Measurements from ENCODE around the gene ZNF740. TPM values are rescaled to one million over a fixed set of nuclear protein-coding genes. Genes with fewer than 3 reads are reported as not detected.

Gene ZNF740
- total and polyA plus RNA-seq, 2 experiments from 2014 or later: 3.9 to 6.5 TPM

DNA sequence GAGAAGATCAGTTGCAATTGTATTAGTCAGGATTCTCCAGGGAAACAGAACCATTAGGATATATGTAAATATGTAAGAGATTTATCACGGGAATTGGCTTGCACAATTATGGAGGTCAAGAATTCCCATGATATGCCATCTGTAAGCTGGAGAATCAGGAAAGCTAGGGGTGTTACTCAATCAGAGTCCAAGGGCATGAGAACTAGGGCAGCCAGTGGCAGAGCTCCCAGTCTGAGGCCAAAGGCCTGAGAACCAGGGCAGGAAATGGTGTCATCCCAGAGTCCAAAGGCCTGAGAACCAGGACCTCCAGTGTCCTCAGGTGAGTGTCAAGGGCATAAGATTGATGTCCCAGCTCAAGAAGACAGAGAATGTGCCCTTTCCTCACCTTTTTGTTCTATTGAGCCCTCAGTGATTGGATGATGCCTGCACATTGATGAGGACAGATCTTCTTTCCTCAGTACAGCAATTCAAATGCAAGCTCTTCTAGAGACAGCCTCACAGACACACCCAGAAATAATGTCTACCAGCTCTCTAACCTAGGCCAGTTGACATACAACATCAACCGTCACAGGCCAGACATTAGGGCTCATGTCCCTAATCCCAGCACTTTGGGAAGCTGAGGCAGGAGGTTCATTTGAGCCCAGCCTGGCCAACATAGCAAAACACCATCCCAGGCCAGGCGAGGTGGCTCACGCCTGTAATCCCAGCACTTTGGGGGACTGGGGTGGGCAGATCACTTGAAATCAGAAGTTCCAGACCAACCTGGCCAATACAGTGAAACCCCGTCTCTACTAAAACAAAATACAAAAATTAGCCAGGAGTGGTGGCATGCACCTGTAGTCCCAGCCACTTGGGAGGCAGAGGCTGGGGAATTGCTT lies 34.9 kb upstream of the ZNF740 start:
- H3K4me1 ChIP-seq (ENCODE audit: insufficient read depth): peaks cover 3% of the 10 kb centered on the region; the same call in 1 of the 2 replicates
- no peak for TF ChIP-seq EZH2 (IDR thresholded peaks at IDR 0.05; ENCODE audit: insufficient read depth, poor library complexity, severe bottlenecking)
- TF ChIP-seq EZH2phosphoT487 (IDR thresholded peaks at IDR 0.05; ENCODE audit: insufficient read depth, low read depth): no peak
- no peak overlapping the region for H3K27ac ChIP-seq
- H3K4me2 ChIP-seq (ENCODE audit: unreplicated experiment): no peak overlapping the region
- H3K4me3 ChIP-seq: no peak overlapping the region
- H2AFZ ChIP-seq: no peak overlapping the region
- H3K36me3 ChIP-seq (ENCODE audit: low read depth): no peaks in the 10 kb centered on the region
- H3F3A ChIP-seq (ENCODE audit: insufficient read depth): peaks cover 9% of the 10 kb centered on the region
- no peaks in the 10 kb centered on the region for H3K79me2 ChIP-seq (ENCODE audit: insufficient read depth)
- in situ Hi-C loops (cut with MboI): no loop called here
- H3K9me2 ChIP-seq (ENCODE audit: insufficient read depth): no peaks in the 10 kb centered on the region
- H3K9me3 ChIP-seq (ENCODE audit: low read depth): no peaks in the 10 kb centered on the region
- peak; percentile 68 for DNase-seq
- H3K27me3 ChIP-seq (replicated peaks; ENCODE audit: insufficient read depth): no peaks in the 10 kb centered on the region
- no peak overlapping the region for H3K9ac ChIP-seq
- 76 to 80% methylated on average over 5 of the region's 5 CpGs for WGBS, 2 experiments (ENCODE audit: low coverage in 1 of 2, low lambda C conversion rate in 2 of 2, missing lambda C conversion rate in 2 of 2)
- no peaks in the 10 kb centered on the region for H4K20me1 ChIP-seq (ENCODE audit: insufficient read depth)

DNA sequence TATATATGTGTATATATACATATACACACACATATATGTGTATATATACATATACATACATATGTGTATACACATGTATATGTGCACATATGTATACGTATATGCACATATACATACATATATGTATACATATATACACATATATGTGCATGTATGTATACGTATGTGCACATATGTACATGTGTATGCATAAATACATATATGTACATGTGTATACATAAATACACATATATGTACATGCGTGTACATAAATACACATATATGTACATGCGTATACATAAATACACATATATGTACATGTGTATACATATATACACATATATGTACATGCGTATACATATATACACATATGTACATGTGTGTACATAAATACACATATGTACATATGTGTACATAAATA lies 33.3 kb upstream of the ZNF740 start:
- Histone ChIP-seq H3K79me2 (ENCODE audit: insufficient read depth) (no peaks in the 10 kb centered on the region), H2AFZ (no peak overlapping the region), H3F3A (ENCODE audit: insufficient read depth) (peaks cover 9% of the 10 kb centered on the region), H3K9me2 (ENCODE audit: insufficient read depth) (no peaks in the 10 kb centered on the region), H3K27ac (no peak overlapping the region), H3K4me3 (no peak overlapping the region), H3K27me3 (replicated peaks; ENCODE audit: insufficient read depth) (no peaks in the 10 kb centered on the region), H3K36me3 (ENCODE audit: low read depth) (no peaks in the 10 kb centered on the region), H3K4me2 (ENCODE audit: unreplicated experiment) (no peak overlapping the region), H3K9me3 (ENCODE audit: low read depth) (no peaks in the 10 kb centered on the region), H4K20me1 (ENCODE audit: insufficient read depth) (no peaks in the 10 kb centered on the region), H3K4me1 (ENCODE audit: insufficient read depth) (peaks cover 3% of the 10 kb centered on the region; the same call in 1 of the 2 replicates), H3K9ac (no peak overlapping the region)
- DNase-seq: no peak
- 91 to 96% methylated on average over 5 of the region's 5 CpGs for WGBS, 2 experiments (ENCODE audit: low coverage in 1 of 2, low lambda C conversion rate in 2 of 2, missing lambda C conversion rate in 2 of 2)
- TF ChIP-seq EZH2 (IDR thresholded peaks at IDR 0.05; ENCODE audit: insufficient read depth, poor library complexity, severe bottlenecking) (no peak), EZH2phosphoT487 (IDR thresholded peaks at IDR 0.05; ENCODE audit: insufficient read depth, low read depth) (no peak)
- in situ Hi-C loops (cut with MboI): no loop called here

DNA sequence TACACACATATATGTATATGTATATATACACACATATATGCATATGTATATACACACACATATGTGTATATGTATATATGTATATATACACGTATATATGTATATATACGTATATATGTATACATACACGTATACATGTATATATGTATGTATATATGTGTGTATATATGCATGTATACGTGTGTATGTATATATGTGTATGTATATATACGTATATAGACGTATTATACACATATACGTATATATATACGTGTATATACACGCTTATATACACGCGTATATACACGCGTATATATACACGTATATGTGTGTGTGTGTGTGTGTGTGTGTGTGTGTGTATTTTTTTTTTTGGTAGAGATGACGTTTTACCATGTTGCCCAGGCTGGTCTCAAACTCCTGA lies 32.9 kb upstream of the ZNF740 start:
- in situ Hi-C loops (cut with MboI): no loop called here
- H2AFZ ChIP-seq: no peak overlapping the region
- WGBS, 2 experiments (ENCODE audit: low coverage in 1 of 2, low lambda C conversion rate in 2 of 2, missing lambda C conversion rate in 2 of 2): 81 to 84% methylated on average over 15 of the region's 15 CpGs
- no peaks in the 10 kb centered on the region for H3K9me3 ChIP-seq (ENCODE audit: low read depth)
- H3K27ac ChIP-seq: no peak overlapping the region
- H3K4me1 ChIP-seq (ENCODE audit: insufficient read depth): peaks cover 3% of the 10 kb centered on the region; the same call in 1 of the 2 replicates
- no peaks in the 10 kb centered on the region for H3K36me3 ChIP-seq (ENCODE audit: low read depth)
- no peak overlapping the region for H3K4me2 ChIP-seq (ENCODE audit: unreplicated experiment)
- no peak overlapping the region for H3K9ac ChIP-seq
- no peak for TF ChIP-seq EZH2phosphoT487 (IDR thresholded peaks at IDR 0.05; ENCODE audit: insufficient read depth, low read depth)
- no peak for TF ChIP-seq EZH2 (IDR thresholded peaks at IDR 0.05; ENCODE audit: insufficient read depth, poor library complexity, severe bottlenecking)
- no peaks in the 10 kb centered on the region for H3K27me3 ChIP-seq (replicated peaks; ENCODE audit: insufficient read depth)
- H3K4me3 ChIP-seq: no peak overlapping the region
- no peaks in the 10 kb centered on the region for H3K79me2 ChIP-seq (ENCODE audit: insufficient read depth)
- DNase-seq: no peak
- no peaks in the 10 kb centered on the region for H4K20me1 ChIP-seq (ENCODE audit: insufficient read depth)
- H3K9me2 ChIP-seq (ENCODE audit: insufficient read depth): no peaks in the 10 kb centered on the region
- peaks cover 9% of the 10 kb centered on the region for H3F3A ChIP-seq (ENCODE audit: insufficient read depth)

DNA sequence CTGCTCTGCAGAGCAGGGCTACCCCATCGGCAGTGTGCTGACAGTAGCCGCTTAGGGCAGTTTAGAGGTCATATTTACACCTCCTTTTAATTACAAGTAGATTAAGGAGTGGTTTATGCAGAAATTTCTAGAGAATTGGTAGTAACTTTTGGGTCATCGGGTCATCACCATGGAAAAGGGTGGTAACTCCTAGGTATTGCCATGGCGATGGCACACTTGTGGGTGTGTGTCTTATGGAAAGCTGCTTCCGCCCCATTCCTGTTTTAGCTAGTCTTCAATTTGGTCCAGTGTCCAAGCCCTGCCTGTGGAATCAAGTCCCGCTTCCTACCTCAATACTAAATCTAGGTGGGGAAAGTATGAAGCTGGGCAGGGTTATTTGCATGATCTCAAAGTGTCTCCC lies 29.5 kb upstream of the ZNF740 start:
- H3K27ac ChIP-seq: no peak overlapping the region
- in situ Hi-C loops (cut with MboI): no loop called here
- WGBS, 2 experiments (ENCODE audit: low coverage in 1 of 2, low lambda C conversion rate in 2 of 2, missing lambda C conversion rate in 2 of 2): 85 to 90% methylated on average over 6 of the region's 6 CpGs
- no peaks in the 10 kb centered on the region for H3K79me2 ChIP-seq (ENCODE audit: insufficient read depth)
- H4K20me1 ChIP-seq (ENCODE audit: insufficient read depth): no peaks in the 10 kb centered on the region
- H3K9me3 ChIP-seq (ENCODE audit: low read depth): no peaks in the 10 kb centered on the region
- H3K4me2 ChIP-seq (ENCODE audit: unreplicated experiment): no peak overlapping the region
- no peaks in the 10 kb centered on the region for H3K27me3 ChIP-seq (replicated peaks; ENCODE audit: insufficient read depth)
- no peaks in the 10 kb centered on the region for H3K36me3 ChIP-seq (ENCODE audit: low read depth)
- no peak overlapping the region for H3K4me3 ChIP-seq
- peaks cover 9% of the 10 kb centered on the region for H3F3A ChIP-seq (ENCODE audit: insufficient read depth)
- no peaks in the 10 kb centered on the region for H3K9me2 ChIP-seq (ENCODE audit: insufficient read depth)
- DNase-seq: no peak
- no peak overlapping the region for H3K9ac ChIP-seq
- no peak for TF ChIP-seq EZH2phosphoT487 (IDR thresholded peaks at IDR 0.05; ENCODE audit: insufficient read depth, low read depth)
- H3K4me1 ChIP-seq (ENCODE audit: insufficient read depth): no peaks in the 10 kb centered on the region
- H2AFZ ChIP-seq: no peak overlapping the region

Data from GM23248 (cell line).